Neural cell (in vitro differentiated cells): ENCODE results near the gene BTG1. TPM values are rescaled to one million over a fixed set of nuclear protein-coding genes. Genes with fewer than 3 reads are reported as not detected.

ENCODE experiments used
- H2AFZ ChIP-seq: fragments of 200-600, 300-800 bp; sonication (generic), shearing (Covaris generic); 2 replicates; pipeline ENCODE4 v1.6.0; 2014; ENCODE audit warnings: low read depth, mild to moderate bottlenecking, antibody characterized with exemption, low read length, moderate library complexity
- H3F3A ChIP-seq: fragments of 200-600 bp; shearing (Covaris generic); 2 replicates; pipeline ENCODE4 v1.6.1; 2016; ENCODE audit warnings: mild to moderate bottlenecking, moderate library complexity, mixed read lengths, antibody characterized with exemption, low read length; ENCODE audit not compliant: insufficient read depth, poor library complexity, severe bottlenecking
- H3K27ac ChIP-seq: fragments of 200-600, 300-800 bp; sonication (generic), shearing (Covaris generic); 2 replicates; pipeline ENCODE4 v1.5.1; 2014; ENCODE audit warnings: mild to moderate bottlenecking, low read length, moderate library complexity
- H3K27me3 ChIP-seq: fragments of 300-800, 200-600 bp; sonication (generic), shearing (Covaris generic); 2 replicates; pipeline ENCODE4 v1.6.0; 2014; ENCODE audit warnings: mild to moderate bottlenecking, low read depth, low read length, moderate library complexity; ENCODE audit not compliant: insufficient read depth
- H3K36me3 ChIP-seq: fragments of 300-800, 200-600 bp; sonication (generic), shearing (Covaris generic); 2 replicates; pipeline ENCODE4 v1.5.1; 2014; ENCODE audit warnings: mild to moderate bottlenecking, antibody characterized with exemption, low read length, moderate library complexity; ENCODE audit not compliant: insufficient read depth
- H3K4me2 ChIP-seq: fragments of 300-800, 200-600 bp; sonication (generic), shearing (Covaris generic); 2 replicates; pipeline ENCODE4 v1.6.0; 2014; ENCODE audit warnings: mild to moderate bottlenecking, low read length
- H3K4me3 ChIP-seq: fragments of 300-800, 200-600 bp; sonication (generic), shearing (Covaris generic); 2 replicates; pipeline ENCODE4 v1.5.1; 2014; ENCODE audit warnings: mild to moderate bottlenecking, low read length, moderate library complexity
- H3K79me2 ChIP-seq: fragments of 200-600 bp; shearing (Covaris generic); replicated peaks from 2 replicates; pipeline ENCODE4 v1.6.0; 2014; ENCODE audit warnings: mild to moderate bottlenecking, low read length, moderate library complexity; ENCODE audit not compliant: insufficient read depth
- H3K9ac ChIP-seq: fragments of 300-800, 200-600 bp; sonication (generic), shearing (Covaris generic); 2 replicates; pipeline ENCODE4 v1.6.1; 2016; ENCODE audit warnings: mild to moderate bottlenecking, low read length, mixed read lengths
- H3K9me2 ChIP-seq: fragments of 200-600 bp; shearing (Covaris generic); 2 replicates; pipeline ENCODE4 v1.6.1; 2016; ENCODE audit warnings: mild to moderate bottlenecking, low read length, mixed read lengths; ENCODE audit not compliant: insufficient read depth
- H3K9me3 ChIP-seq: fragments of 200-600, 300-800 bp; sonication (generic), shearing (Covaris generic); 2 replicates; pipeline ENCODE4 v1.6.1; 2016; ENCODE audit warnings: mild to moderate bottlenecking, mixed run types, low read length, moderate library complexity, mixed read lengths
- H4K20me1 ChIP-seq: fragments of 200-600 bp; shearing (Covaris generic); 2 replicates; pipeline ENCODE4 v1.6.1; 2016; ENCODE audit warnings: mild to moderate bottlenecking, mixed run types; ENCODE audit not compliant: insufficient read depth
- CTCF ChIP-seq: fragments of 450-650 bp; IDR thresholded peaks from 2 replicates; pipeline ENCODE4 v1.5.1; 2014; ENCODE audit warnings: antibody characterized with exemption, mild to moderate bottlenecking, moderate library complexity; ENCODE audit not compliant: poor library complexity, severe bottlenecking
- EP300 ChIP-seq: fragments of 450-650 bp; conservative IDR thresholded peaks from 2 replicates; pipeline ENCODE4 v1.6.1; 2014; ENCODE audit warnings: antibody characterized with exemption, mild to moderate bottlenecking, moderate library complexity; ENCODE audit not compliant: poor library complexity, severe bottlenecking
- EZH2 ChIP-seq: fragments of 200-600, 300-800 bp; shearing (Covaris generic), sonication (generic); IDR thresholded peaks from 2 replicates; pipeline ENCODE4 v1.6.1; 2014; ENCODE audit warnings: antibody characterized with exemption, low read length, borderline replicate concordance, mild to moderate bottlenecking; ENCODE audit not compliant: insufficient read depth, poor library complexity, severe bottlenecking
- MXI1 ChIP-seq: fragments of 450-650 bp; conservative IDR thresholded peaks from 2 replicates; pipeline ENCODE4 v1.6.1; 2014; ENCODE audit warnings: antibody characterized with exemption, mild to moderate bottlenecking; ENCODE audit not compliant: poor library complexity, severe bottlenecking
- POLR2AphosphoS5 ChIP-seq: IDR thresholded peaks from 2 replicates; pipeline ENCODE4 v1.6.1; 2012
- RAD21 ChIP-seq: fragments of 450-650 bp; conservative IDR thresholded peaks from 2 replicates; pipeline ENCODE4 v1.6.1; 2014; ENCODE audit warnings: antibody characterized with exemption, mild to moderate bottlenecking, moderate library complexity
- REST ChIP-seq: IDR thresholded peaks from 2 replicates; pipeline ENCODE4 v1.6.1; 2012; ENCODE audit warnings: borderline replicate concordance
- SMC3 ChIP-seq: fragments of 450-650 bp; conservative IDR thresholded peaks from 2 replicates; pipeline ENCODE4 v1.6.1; 2014; ENCODE audit warnings: antibody characterized with exemption, mild to moderate bottlenecking, moderate library complexity; ENCODE audit not compliant: poor library complexity
- TAF1 ChIP-seq: IDR thresholded peaks from 2 replicates; pipeline ENCODE4 v1.6.1; 2012; ENCODE audit warnings: low read depth
- polyA plus RNA-seq: library from polyadenylated mRNA; depleted of rRNA; stranded (reverse); fragments of >200 nt; gene quantifications from 2 replicates; pipeline ENCODE4 v1.2.3, GENCODE V29; 2014

Gene BTG1
- polyA plus RNA-seq, 1 donor from 2014 or later = 12.9 TPM

- Histone ChIP-seq H3K79me2 (no peaks in the 10 kb centered on the region), H3K27ac (no peak overlapping the region), H3K36me3 (no peaks in the 10 kb centered on the region), H2AFZ (no peak overlapping the region), H3K4me3 (no peak overlapping the region), H3K9ac (no peak overlapping the region), H3K27me3 (no peaks in the 10 kb centered on the region), H3K9me2 (no peaks in the 10 kb centered on the region), H3K9me3 (no peaks in the 10 kb centered on the region), H3F3A (no peaks in the 10 kb centered on the region), H4K20me1 (no peaks in the 10 kb centered on the region), H3K4me2 (no peak overlapping the region)
- TF ChIP-seq RAD21 (no peak), EZH2 (no peak), SMC3 (no peak)
Measured at GRCh38 chr12:92191061-92191460, 45.4 kb upstream of the BTG1 start.

DNA sequence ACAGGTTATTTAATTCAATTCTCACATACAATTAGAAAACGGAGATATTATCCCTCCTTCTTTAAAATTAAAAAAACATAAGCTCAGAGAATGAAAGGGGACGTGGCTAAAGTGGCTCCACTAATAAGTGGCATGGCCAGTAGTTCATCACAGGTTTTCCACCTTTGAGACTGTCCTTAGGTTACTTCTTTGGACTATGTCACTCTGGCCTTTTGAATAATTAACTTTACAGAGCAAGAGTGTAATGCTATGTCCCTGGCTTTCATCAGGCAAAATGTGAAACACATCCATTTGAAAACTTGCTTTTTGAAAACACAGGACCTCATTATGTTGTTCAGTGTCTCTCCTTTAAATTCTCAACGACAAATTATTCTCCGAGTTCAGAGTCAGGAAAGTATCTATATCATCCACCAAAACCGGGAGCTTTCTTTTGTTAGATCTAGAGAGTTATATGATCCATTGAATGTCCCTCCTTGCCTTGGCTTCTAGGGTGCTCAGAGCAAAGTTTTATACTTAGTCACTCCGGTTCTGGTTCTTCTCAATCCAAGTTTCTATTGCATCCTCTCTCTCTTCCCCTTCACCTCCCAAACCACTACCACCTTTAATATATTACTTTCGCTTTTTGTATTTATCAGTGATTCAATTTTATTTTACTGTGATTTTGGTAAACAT is 43.0 kb upstream of the BTG1 start:
- H3K9me2 ChIP-seq = no peaks in the 10 kb centered on the region
- H3K36me3 ChIP-seq = no peaks in the 10 kb centered on the region
- no peaks in the 10 kb centered on the region for H3K79me2 ChIP-seq
- H3K9me3 ChIP-seq = no peaks in the 10 kb centered on the region
- no peak overlapping the region for H2AFZ ChIP-seq
- H3K4me3 ChIP-seq = no peak overlapping the region
- H3K9ac ChIP-seq = no peak overlapping the region
- H3K27me3 ChIP-seq = no peaks in the 10 kb centered on the region
- no peaks in the 10 kb centered on the region for H3F3A ChIP-seq
- no peak overlapping the region for H3K4me2 ChIP-seq
- no peak overlapping the region for H3K27ac ChIP-seq
- H4K20me1 ChIP-seq = no peaks in the 10 kb centered on the region
- no peak for TF ChIP-seq EZH2
- no peak for TF ChIP-seq RAD21
- no peak for TF ChIP-seq EP300
- no peak for TF ChIP-seq REST

GRCh38 chr12:92186038-92186470 is 40.4 kb upstream of the BTG1 start:
- H3K27ac ChIP-seq = no peak overlapping the region
- no peak overlapping the region for H3K9ac ChIP-seq
- H2AFZ ChIP-seq = no peak overlapping the region

More at GRCh38 chr12:92186038-92186470, 40.4 kb upstream of the BTG1 start:
- no peak overlapping the region for H3K4me3 ChIP-seq
- H3F3A ChIP-seq = no peaks in the 10 kb centered on the region
- no peaks in the 10 kb centered on the region for H3K9me2 ChIP-seq
- no peaks in the 10 kb centered on the region for H3K27me3 ChIP-seq
- H4K20me1 ChIP-seq = no peaks in the 10 kb centered on the region
- H3K9me3 ChIP-seq = no peaks in the 10 kb centered on the region
- no peak for TF ChIP-seq POLR2AphosphoS5
- TF ChIP-seq CTCF = no peak
- no peak for TF ChIP-seq SMC3
- no peak for TF ChIP-seq EP300
- no peak for TF ChIP-seq MXI1
- TF ChIP-seq EZH2 = no peak
- no peak for TF ChIP-seq RAD21
- TF ChIP-seq REST = no peak
- no peak for TF ChIP-seq TAF1
- no peak overlapping the region for H3K4me2 ChIP-seq
- H3K36me3 ChIP-seq = no peaks in the 10 kb centered on the region
- H3K79me2 ChIP-seq = no peaks in the 10 kb centered on the region
